Measurements from ENCODE around the gene CLPSL2. TPM values are rescaled to one million over a fixed set of nuclear protein-coding genes. Genes with fewer than 3 reads are reported as not detected.

Gene CLPSL2
- total RNA-seq, 2 donors from 2014 or later, result not detected

GRCh38 chr6:35775031-35775430, 1.4 kb upstream of the CLPSL2 start:
- Histone ChIP-seq H3K4me1 (replicated peaks) (no peaks in the 10 kb centered on the region), H3K27me3 (replicated peaks; ENCODE audit: insufficient read depth) (no peaks in the 10 kb centered on the region), H3K27ac (no peak overlapping the region), H3K4me3 (no peak overlapping the region), H3K36me3 (no peaks in the 10 kb centered on the region), H3K9me3 (no peaks in the 10 kb centered on the region)
- 58% methylated on average over 6 of the region's 6 CpGs for WGBS
- no peak for DNase-seq (ENCODE audit: low spot score)
- intact Hi-C loops (cut with DNase I), result no loop called here
- TF ChIP-seq, protein P1, sequence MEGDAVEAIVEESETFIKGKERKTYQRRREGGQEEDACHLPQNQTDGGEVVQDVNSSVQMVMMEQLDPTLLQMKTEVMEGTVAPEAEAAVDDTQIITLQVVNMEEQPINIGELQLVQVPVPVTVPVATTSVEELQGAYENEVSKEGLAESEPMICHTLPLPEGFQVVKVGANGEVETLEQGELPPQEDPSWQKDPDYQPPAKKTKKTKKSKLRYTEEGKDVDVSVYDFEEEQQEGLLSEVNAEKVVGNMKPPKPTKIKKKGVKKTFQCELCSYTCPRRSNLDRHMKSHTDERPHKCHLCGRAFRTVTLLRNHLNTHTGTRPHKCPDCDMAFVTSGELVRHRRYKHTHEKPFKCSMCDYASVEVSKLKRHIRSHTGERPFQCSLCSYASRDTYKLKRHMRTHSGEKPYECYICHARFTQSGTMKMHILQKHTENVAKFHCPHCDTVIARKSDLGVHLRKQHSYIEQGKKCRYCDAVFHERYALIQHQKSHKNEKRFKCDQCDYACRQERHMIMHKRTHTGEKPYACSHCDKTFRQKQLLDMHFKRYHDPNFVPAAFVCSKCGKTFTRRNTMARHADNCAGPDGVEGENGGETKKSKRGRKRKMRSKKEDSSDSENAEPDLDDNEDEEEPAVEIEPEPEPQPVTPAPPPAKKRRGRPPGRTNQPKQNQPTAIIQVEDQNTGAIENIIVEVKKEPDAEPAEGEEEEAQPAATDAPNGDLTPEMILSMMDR (IDR thresholded peaks at IDR 0.05), result no peak
- no peak for TF ChIP-seq POLR2AphosphoS5 (IDR thresholded peaks at IDR 0.05)
- no peak for TF ChIP-seq POLR2A (IDR thresholded peaks at IDR 0.05)

GRCh38 chr6:35777356-35778102, 1.1 kb downstream of the CLPSL2 start:
- no peak overlapping the region for H3K4me3 ChIP-seq
- 76% methylated on average over 10 of the region's 10 CpGs for WGBS
- intact Hi-C loops (cut with DNase I), result no loop called here

GRCh38 chr6:35778437-35778836, 2.0 kb downstream of the CLPSL2 start:
- H3K9me3 ChIP-seq, result no peaks in the 10 kb centered on the region
- no peaks in the 10 kb centered on the region for H3K27me3 ChIP-seq (replicated peaks; ENCODE audit: insufficient read depth)
- H3K4me1 ChIP-seq (replicated peaks), result no peaks in the 10 kb centered on the region
- no peak overlapping the region for H3K4me3 ChIP-seq
- no peak overlapping the region for H3K27ac ChIP-seq
- 31% methylated on average over 2 of the region's 2 CpGs for WGBS
- TF ChIP-seq POLR2A (IDR thresholded peaks at IDR 0.05), result no peak
- no peak for TF ChIP-seq POLR2AphosphoS5 (IDR thresholded peaks at IDR 0.05)
- TF ChIP-seq, protein P1 (IDR thresholded peaks at IDR 0.05), result no peak
- intact Hi-C loops (cut with DNase I), result no loop called here
- DNase-seq (ENCODE audit: low spot score), result no peak
- no peaks in the 10 kb centered on the region for H3K36me3 ChIP-seq

More at GRCh38 chr6:35777356-35778102, 1.1 kb downstream of the CLPSL2 start:
- Histone ChIP-seq H3K4me1 (replicated peaks) (no peaks in the 10 kb centered on the region), H3K27ac (no peak overlapping the region), H3K9me3 (no peaks in the 10 kb centered on the region), H3K36me3 (no peaks in the 10 kb centered on the region), H3K27me3 (replicated peaks; ENCODE audit: insufficient read depth) (no peaks in the 10 kb centered on the region)
- TF ChIP-seq POLR2A (IDR thresholded peaks at IDR 0.05) (no peak), POLR2AphosphoS5 (IDR thresholded peaks at IDR 0.05) (no peak)
- TF ChIP-seq, protein P1 (IDR thresholded peaks at IDR 0.05), result no peak
- DNase-seq (ENCODE audit: low spot score), result no peak

GRCh38 chr6:35780719-35781118, 4.3 kb downstream of the CLPSL2 start, which contains the start of gene CLPSL1:
CLPSL1 (plus strand) TSS chr6:35781019; CDS start chr6:35781111, 92 bp downstream.
- no peaks in the 10 kb centered on the region for H3K27me3 ChIP-seq (replicated peaks; ENCODE audit: insufficient read depth)
- intact Hi-C loops (cut with DNase I), result no loop called here
- no peak for DNase-seq (ENCODE audit: low spot score)
- no peaks in the 10 kb centered on the region for H3K9me3 ChIP-seq
- H3K4me3 ChIP-seq, result no peak within 1 kb of the TSS
- H3K36me3 ChIP-seq, result no peaks in the 10 kb centered on the region
- H3K4me1 ChIP-seq (replicated peaks), result no peaks in the 10 kb centered on the region
- 89% methylated on average over 7 of the region's 7 CpGs for WGBS
- TF ChIP-seq, protein P1 (IDR thresholded peaks at IDR 0.05), result no peak
- no peak for TF ChIP-seq POLR2A (IDR thresholded peaks at IDR 0.05)
- no peak for TF ChIP-seq POLR2AphosphoS5 (IDR thresholded peaks at IDR 0.05)
- H3K27ac ChIP-seq, result no peak within 1 kb of the TSS

DNA sequence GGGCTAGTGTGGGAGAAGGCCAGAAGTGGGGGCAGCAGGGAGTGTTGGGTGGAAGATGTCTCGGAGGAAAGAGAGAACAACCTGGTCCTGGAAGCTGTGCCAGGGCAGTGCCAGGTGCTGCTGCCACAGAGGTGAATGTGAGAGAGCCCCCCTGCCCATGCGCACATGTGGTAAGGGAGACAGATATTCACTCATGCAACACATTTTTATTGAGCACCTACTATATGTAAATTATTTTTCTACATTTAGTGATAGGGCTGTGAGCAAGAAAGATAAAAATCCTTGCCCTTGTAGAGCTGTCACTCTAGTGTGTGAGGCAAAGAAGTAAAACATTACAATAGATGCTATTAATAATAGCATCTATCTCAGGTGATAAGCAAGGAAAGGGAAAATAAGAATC, 4.9 kb downstream of the CLPSL2 start:
- H3K27ac ChIP-seq, result no peak overlapping the region
- TF ChIP-seq POLR2A (IDR thresholded peaks at IDR 0.05) (no peak), POLR2AphosphoS5 (IDR thresholded peaks at IDR 0.05) (no peak)
- TF ChIP-seq, protein P1 (IDR thresholded peaks at IDR 0.05), result no peak
- DNase-seq (ENCODE audit: low spot score), result no peak
- no peaks in the 10 kb centered on the region for H3K4me1 ChIP-seq (replicated peaks)
- WGBS, result 82% methylated on average over 2 of the region's 2 CpGs
- no peaks in the 10 kb centered on the region for H3K27me3 ChIP-seq (replicated peaks; ENCODE audit: insufficient read depth)
- H3K4me3 ChIP-seq, result no peak overlapping the region
- no peaks in the 10 kb centered on the region for H3K36me3 ChIP-seq
- intact Hi-C loops (cut with DNase I), result no loop called here
- H3K9me3 ChIP-seq, result no peaks in the 10 kb centered on the region

All from prostate gland (tissue), 2 donors.